ENCODE data around the gene PRKCQ.

- TF ChIP-seq CTCF (IDR thresholded peaks at IDR 0.05; ENCODE audit: insufficient read depth, low read depth, low read length), result no peak
- no peak for TF ChIP-seq EZH2 (IDR thresholded peaks at IDR 0.05; ENCODE audit: insufficient read depth, low read length)
Observed at GRCh38 chr10:6460861-6461409, 119.1 kb downstream of the PRKCQ start.
